ENCODE measurements around the gene HHATL. TPM values are rescaled to one million over a fixed set of nuclear protein-coding genes. Genes with fewer than 3 reads are reported as not detected.

Gene HHATL
- total RNA-seq, 4 donors from 2014 or later: 0.34 to 6.1 (median 1.5) TPM; not detected in 1

- DNase-seq (ENCODE audit: low spot score in 2 of 2): no peak
- TF ChIP-seq POLR2A (IDR thresholded peaks at IDR 0.05): no peak
- TF ChIP-seq, protein P1, sequence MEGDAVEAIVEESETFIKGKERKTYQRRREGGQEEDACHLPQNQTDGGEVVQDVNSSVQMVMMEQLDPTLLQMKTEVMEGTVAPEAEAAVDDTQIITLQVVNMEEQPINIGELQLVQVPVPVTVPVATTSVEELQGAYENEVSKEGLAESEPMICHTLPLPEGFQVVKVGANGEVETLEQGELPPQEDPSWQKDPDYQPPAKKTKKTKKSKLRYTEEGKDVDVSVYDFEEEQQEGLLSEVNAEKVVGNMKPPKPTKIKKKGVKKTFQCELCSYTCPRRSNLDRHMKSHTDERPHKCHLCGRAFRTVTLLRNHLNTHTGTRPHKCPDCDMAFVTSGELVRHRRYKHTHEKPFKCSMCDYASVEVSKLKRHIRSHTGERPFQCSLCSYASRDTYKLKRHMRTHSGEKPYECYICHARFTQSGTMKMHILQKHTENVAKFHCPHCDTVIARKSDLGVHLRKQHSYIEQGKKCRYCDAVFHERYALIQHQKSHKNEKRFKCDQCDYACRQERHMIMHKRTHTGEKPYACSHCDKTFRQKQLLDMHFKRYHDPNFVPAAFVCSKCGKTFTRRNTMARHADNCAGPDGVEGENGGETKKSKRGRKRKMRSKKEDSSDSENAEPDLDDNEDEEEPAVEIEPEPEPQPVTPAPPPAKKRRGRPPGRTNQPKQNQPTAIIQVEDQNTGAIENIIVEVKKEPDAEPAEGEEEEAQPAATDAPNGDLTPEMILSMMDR (IDR thresholded peaks at IDR 0.05): no peak
- H3K4me3 ChIP-seq (ENCODE audit: low read depth, poor library complexity, severe bottlenecking): no peak overlapping the region
- WGBS, 2 donors: 94 to 99% methylated on average over 10 of the region's 10 CpGs
- intact Hi-C loops (cut with DNase I; ENCODE audit: low total_unique reads): no loop called here
These were observed 7.0 kb upstream of the HHATL start for GRCh38 chr3:42709621-42710020.

GRCh38 chr3:42708611-42709151 is 6.1 kb upstream of the HHATL start:
- WGBS, 2 donors: 92% methylated on average over 10 of the region's 10 CpGs
- TF ChIP-seq POLR2A (IDR thresholded peaks at IDR 0.05): no peak
- TF ChIP-seq, protein P1 (IDR thresholded peaks at IDR 0.05): no peak
- intact Hi-C loops (cut with DNase I; ENCODE audit: low total_unique reads): no loop called here
- DNase-seq (ENCODE audit: low spot score in 2 of 2): peak in 1 of 2 donors; percentile 74
- H3K4me3 ChIP-seq (ENCODE audit: low read depth, poor library complexity, severe bottlenecking): no peak overlapping the region

DNA sequence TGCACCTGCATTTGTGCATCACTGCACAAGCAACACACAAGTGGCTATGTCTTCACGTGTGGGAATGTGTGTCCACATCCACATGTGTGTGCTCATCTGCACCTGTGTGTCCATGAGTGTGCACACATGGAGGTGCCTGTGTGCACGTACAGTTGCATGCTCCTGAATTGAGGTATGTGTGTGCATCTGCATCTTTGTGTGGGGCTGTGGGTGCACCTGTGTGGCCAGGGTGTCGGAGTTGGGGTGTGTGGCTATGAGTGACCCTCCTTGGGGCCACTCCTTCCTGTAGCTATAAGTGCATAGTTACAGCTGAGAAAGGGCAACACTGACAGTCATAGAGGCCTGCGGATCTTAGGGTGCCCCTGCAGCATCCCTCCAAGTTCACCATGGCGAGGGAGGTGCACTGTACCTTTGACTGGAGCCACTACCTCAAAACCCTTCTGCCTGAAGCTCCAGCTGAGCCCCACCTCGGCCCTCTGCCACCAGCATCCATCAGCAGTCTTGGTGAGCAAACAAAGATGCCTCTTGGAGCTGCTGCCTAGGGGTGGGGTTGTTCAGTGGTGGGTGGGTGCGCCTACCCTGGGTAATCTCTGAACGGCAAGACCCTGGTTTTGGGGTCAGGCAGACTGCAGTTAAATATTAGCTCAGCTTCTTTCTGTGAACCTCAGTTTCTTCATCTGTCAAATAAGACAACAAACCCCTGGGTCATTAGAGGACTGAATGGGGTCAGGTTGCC is 5.2 kb upstream of the HHATL start:
- DNase-seq (ENCODE audit: low spot score in 2 of 2): no peak
- intact Hi-C loops (cut with DNase I; ENCODE audit: low total_unique reads): no loop called here
- no peak overlapping the region for H3K4me3 ChIP-seq (ENCODE audit: low read depth, poor library complexity, severe bottlenecking)
- TF ChIP-seq POLR2A (IDR thresholded peaks at IDR 0.05): no peak
- TF ChIP-seq, protein P1 (IDR thresholded peaks at IDR 0.05): no peak
- WGBS, 2 donors: 79 to 88% methylated on average over 6 to 8 of the region's 8 CpGs

- intact Hi-C loops (cut with DNase I; ENCODE audit: low total_unique reads): no loop called here
- DNase-seq (ENCODE audit: low spot score in 2 of 2): peak in 1 of 2 donors; percentile 81
- TF ChIP-seq, protein P1 (IDR thresholded peaks at IDR 0.05): no peak
- TF ChIP-seq POLR2A (IDR thresholded peaks at IDR 0.05): no peak
- H3K4me3 ChIP-seq (ENCODE audit: low read depth, poor library complexity, severe bottlenecking): no peak overlapping the region
- WGBS, 2 donors: 78 to 79% methylated on average over 6 of the region's 7 CpGs
These were observed 4.4 kb upstream of the HHATL start for GRCh38 chr3:42706721-42707619.

GRCh38 chr3:42705962-42706585 is 3.5 kb upstream of the HHATL start:
- H3K4me3 ChIP-seq (ENCODE audit: low read depth, poor library complexity, severe bottlenecking): no peak overlapping the region
- TF ChIP-seq, protein P1 (IDR thresholded peaks at IDR 0.05): no peak
- no peak for TF ChIP-seq POLR2A (IDR thresholded peaks at IDR 0.05)
- WGBS, 2 donors: 64 to 71% methylated on average over 10 of the region's 10 CpGs
- intact Hi-C loops (cut with DNase I; ENCODE audit: low total_unique reads): no loop called here
- peak in 1 of 2 donors; percentile 74 for DNase-seq (ENCODE audit: low spot score in 2 of 2)
